Measurements from ENCODE around the gene IFNA6. TPM values are rescaled to one million over a fixed set of nuclear protein-coding genes. Genes with fewer than 3 reads are reported as not detected.
"Not testable (repeated sequence)": the region's sequence is repeated elsewhere in the genome, so short reads cannot be mapped to it uniquely, and the experiment has no call there.

The IFNA6 gene
- polyA plus RNA-seq, 1 experiment, result not detected

GRCh38 chr9:21385131-21385670, 34.5 kb upstream of the IFNA6 start, which contains the start of gene IFNA2:
IFNA2 (minus strand) TSS chr9:21385398; CDS start chr9:21385329, 69 bp downstream.
- DNase-seq (ENCODE audit: low read depth), result no peak
- POLR2A ChIA-PET, result no interaction called here
- Histone ChIP-seq H3K27me3 (ENCODE audit: control insufficient read depth, insufficient read depth, low read length) (peaks cover 4% of the 10 kb centered on the region), H3K4me3 (ENCODE audit: low read depth, low read length) (no peak within 1 kb of the TSS), H3K36me3 (ENCODE audit: control insufficient read depth, insufficient read depth, low read length) (no peaks in the 10 kb centered on the region)
- no peak for TF ChIP-seq CTCF (IDR thresholded peaks at IDR 0.05; ENCODE audit: insufficient read depth, low read depth, low read length)
- CTCF ChIA-PET, result interaction anchor here (1.5 kb wide), 1 partner anchor 11 kb away, joined by 5 read pairs; no protein-coding TSS in a partner anchor

- H3K27me3 ChIP-seq (ENCODE audit: control insufficient read depth, insufficient read depth, low read length), result peaks cover 7% of the 10 kb centered on the region
- DNase-seq (ENCODE audit: low read depth), result no peak
- no peak overlapping the region for H3K4me3 ChIP-seq (ENCODE audit: low read depth, low read length)
- ChIA-PET POLR2A (no interaction called here), CTCF (no interaction called here)
- TF ChIP-seq CTCF (IDR thresholded peaks at IDR 0.05; ENCODE audit: insufficient read depth, low read depth, low read length), result no peak
- H3K36me3 ChIP-seq (ENCODE audit: control insufficient read depth, insufficient read depth, low read length), result no peaks in the 10 kb centered on the region
Observed at GRCh38 chr9:21383627-21384026, 32.9 kb upstream of the IFNA6 start.

GRCh38 chr9:21381448-21382339, 31.0 kb upstream of the IFNA6 start:
- no peak overlapping the region for H3K4me3 ChIP-seq (ENCODE audit: low read depth, low read length)
- no peaks in the 10 kb centered on the region for H3K36me3 ChIP-seq (ENCODE audit: control insufficient read depth, insufficient read depth, low read length)
- H3K27me3 ChIP-seq (ENCODE audit: control insufficient read depth, insufficient read depth, low read length), result peaks cover 7% of the 10 kb centered on the region
- no peak for TF ChIP-seq CTCF (IDR thresholded peaks at IDR 0.05; ENCODE audit: insufficient read depth, low read depth, low read length)
- ChIA-PET CTCF (interaction anchor here (1.1 to 6.8 kb wide), 2 partner anchors 14 to 16 kb away, joined by 4 to 33 read pairs; no protein-coding TSS in a partner anchor), POLR2A (interaction anchor here (0.6 kb wide), 1 partner anchor 178 kb away, joined by 11 read pairs; no protein-coding TSS in a partner anchor)
- DNase-seq (ENCODE audit: low read depth), result no peak

GRCh38 chr9:21371467-21371866, 20.8 kb upstream of the IFNA6 start:
- DNase-seq (ENCODE audit: low read depth); H3K4me3 ChIP-seq (ENCODE audit: low read depth, low read length); H3K27me3 ChIP-seq (ENCODE audit: control insufficient read depth, insufficient read depth, low read length); POLR2A ChIA-PET; H3K36me3 ChIP-seq (ENCODE audit: control insufficient read depth, insufficient read depth, low read length): not testable (repeated sequence)
- CTCF ChIA-PET, result interaction anchor here (1.5 kb wide), 1 partner anchor 25 kb away, joined by 6 read pairs; no protein-coding TSS in a partner anchor

- no peak for DNase-seq (ENCODE audit: low read depth)
- peaks cover 2% of the 10 kb centered on the region; the same call in 1 of the 2 replicates for H3K27me3 ChIP-seq (ENCODE audit: control insufficient read depth, insufficient read depth, low read length)
- H3K36me3 ChIP-seq (ENCODE audit: control insufficient read depth, insufficient read depth, low read length), result no peaks in the 10 kb centered on the region
- ChIA-PET CTCF (no interaction called here), POLR2A (no interaction called here)
- H3K4me3 ChIP-seq (ENCODE audit: low read depth, low read length), result no peak within 1 kb of the TSS
- TF ChIP-seq CTCF (IDR thresholded peaks at IDR 0.05; ENCODE audit: insufficient read depth, low read depth, low read length), result no peak
Observed at GRCh38 chr9:21367957-21368356, 17.3 kb upstream of the IFNA6 start, which contains the start of gene IFNA13. IFNA13 (minus strand) TSS chr9:21368057; CDS start chr9:21368010, 47 bp downstream.

- H3K27me3 ChIP-seq (ENCODE audit: control insufficient read depth, insufficient read depth, low read length); CTCF ChIA-PET; H3K36me3 ChIP-seq (ENCODE audit: control insufficient read depth, insufficient read depth, low read length); H3K4me3 ChIP-seq (ENCODE audit: low read depth, low read length); POLR2A ChIA-PET; DNase-seq (ENCODE audit: low read depth): not testable (repeated sequence)
Observed at GRCh38 chr9:21367169-21367568, 16.5 kb upstream of the IFNA6 start.
